B cell (primary cell): ENCODE data around the gene ESPL1. TPM values are rescaled to one million over a fixed set of nuclear protein-coding genes. Genes with fewer than 3 reads are reported as not detected.

ENCODE experiments used
- ATAC-seq: fragments of 200-7000 bp; cut with Tn5 transposase; one replicate; pipeline ENCODE4 v1.10.0; 2021; ENCODE audit warnings: low read depth, mild to moderate bottlenecking, moderate number of reproducible peaks, moderate library complexity
- CTCF ChIA-PET: fragments of 350-600 bp; sonication (Branson Sonifier 250); formaldehyde crosslinking; loops from one replicate; lab custom pipeline; 2021; ENCODE audit warnings: antibody characterized with exemption, inconsistent platforms; lab: Charles Lee
- POLR2A ChIA-PET: fragments of 350-600 bp; sonication (Branson Sonifier 250); formaldehyde crosslinking; loops from one replicate; lab custom pipeline; 2021; ENCODE audit warnings: antibody characterized with exemption; lab: Charles Lee
- DNase-seq: peaks from one replicate; pipeline ENCODE4 v3.0.0; 2013
- H2AFZ ChIP-seq: 2 replicates; pipeline ENCODE4 v1.6.1; 2012; ENCODE audit warnings: mild to moderate bottlenecking, low read depth, low read length; ENCODE audit not compliant: insufficient read depth, poor library complexity, severe bottlenecking
- H3K27ac ChIP-seq, 2 donors: 1 replicate in 1 of 2; 2 replicates in 1 of 2; pipeline ENCODE4 v1.5.1; 2012 to 2013; ENCODE audit warnings: low read length in 2 of 2, mild to moderate bottlenecking in 2 of 2, moderate library complexity in 1 of 2
- H3K27me3 ChIP-seq, 4 experiments: fragments of 200-600 bp in 1 of 4; sonication (generic) in 1 of 4; replicated peaks in 1 of 4; 1 replicate in 2 of 4; 2 replicates in 2 of 4; pipeline versions ENCODE4 v1.6.1 to v1.7.0; 2013 to 2016; ENCODE audit warnings: low read length in 3 of 4, mild to moderate bottlenecking in 2 of 4, mixed read lengths in 1 of 4, moderate library complexity in 1 of 4; ENCODE audit not compliant: insufficient read depth in 4 of 4, control insufficient read depth in 3 of 4; ENCODE audit errors: control extremely low read depth in 1 of 4
- H3K36me3 ChIP-seq, 2 experiments: replicated peaks in 1 of 2; 1 replicate in 1 of 2; 2 replicates in 1 of 2; pipeline versions ENCODE4 v1.6.1 to v1.7.1; 2013; ENCODE audit warnings: low read length in 1 of 2; ENCODE audit not compliant: insufficient read depth in 2 of 2, control insufficient read depth in 1 of 2; ENCODE audit errors: control extremely low read depth in 1 of 2, extremely low read depth in 1 of 2
- H3K4me1 ChIP-seq, 2 donors: fragments of 200-600 bp in 1 of 2; sonication (generic) in 1 of 2; 1 replicate in 1 of 2; 2 replicates in 1 of 2; pipeline versions ENCODE4 v1.5.1 to v1.6.1; 2013 to 2017; ENCODE audit warnings: low read length in 2 of 2; ENCODE audit not compliant: control insufficient read depth in 2 of 2, insufficient read depth in 2 of 2
- H3K4me2 ChIP-seq: replicated peaks from 2 replicates; pipeline ENCODE3; 2012; ENCODE audit warnings: mild to moderate bottlenecking, low read depth, low read length; ENCODE audit not compliant: poor library complexity, severe bottlenecking
- H3K4me3 ChIP-seq, 5 experiments: fragments of 200-600 bp in 1 of 5; sonication (generic) in 1 of 5; 1 replicate in 3 of 5; 2 replicates in 2 of 5; pipeline versions ENCODE4 v1.5.1 to v1.7.0; 2011 to 2016; ENCODE audit warnings: low read length in 4 of 5, mild to moderate bottlenecking in 4 of 5, low read depth in 2 of 5, control low read depth in 1 of 5, moderate library complexity in 1 of 5; ENCODE audit not compliant: insufficient read depth in 1 of 5; ENCODE audit errors: control extremely low read depth in 1 of 5, extremely low read depth in 1 of 5
- H3K79me2 ChIP-seq: fragments of 200-600 bp; sonication (generic); one replicate; pipeline ENCODE4 v1.6.0; 2016; ENCODE audit warnings: low read length; ENCODE audit not compliant: control insufficient read depth, insufficient read depth
- H3K9ac ChIP-seq: fragments of 200-600 bp; sonication (generic); 2 replicates; pipeline ENCODE4 v1.6.1; 2017; ENCODE audit warnings: mild to moderate bottlenecking, low read length, moderate library complexity
- H3K9me3 ChIP-seq, 3 donors: one replicate each; pipeline versions ENCODE4 v1.6.1 to v1.7.1; 2013; ENCODE audit warnings: low read length in 2 of 3; ENCODE audit not compliant: control insufficient read depth in 2 of 3, insufficient read depth in 1 of 3; ENCODE audit errors: control extremely low read depth in 1 of 3
- H4K20me1 ChIP-seq: 2 replicates; pipeline ENCODE4 v1.6.0; 2012; ENCODE audit warnings: mild to moderate bottlenecking, low read length; ENCODE audit not compliant: insufficient read depth, control insufficient read depth, poor library complexity, severe bottlenecking
- H3K27ac Mint-ChIP-seq: one replicate; pipeline ENCODE4 v1.8.0; 2021; ENCODE audit warnings: mixed read lengths
- H3K27me3 Mint-ChIP-seq: one replicate; pipeline ENCODE4 v1.8.0; 2021; ENCODE audit warnings: mixed read lengths
- H3K4me1 Mint-ChIP-seq: one replicate; pipeline ENCODE4 v1.8.0; 2021; ENCODE audit warnings: mixed read lengths
- H3K4me3 Mint-ChIP-seq: one replicate; pipeline ENCODE4 v1.8.0; 2021; ENCODE audit warnings: mixed read lengths
- H3K9me3 Mint-ChIP-seq: one replicate; pipeline ENCODE4 v1.8.0; 2022; ENCODE audit warnings: mixed read lengths; ENCODE audit not compliant: insufficient read depth
- CTCF ChIP-seq: fragments of 200-600 bp; IDR thresholded peaks from one replicate; pipeline ENCODE4 v1.8.0; 2022; ENCODE audit warnings: antibody characterized with exemption, mild to moderate bottlenecking
- EZH2 ChIP-seq: IDR thresholded peaks from 2 replicates; pipeline ENCODE4 v1.6.1; 2012; ENCODE audit warnings: borderline replicate concordance, low read depth, mild to moderate bottlenecking, moderate library complexity, low read length; ENCODE audit not compliant: insufficient read depth, poor library complexity, severe bottlenecking
- WGBS: methylation state at CpG from one replicate; pipeline ENCODE4 v1.1.5; 2013; ENCODE audit warnings: missing lambda C conversion rate; ENCODE audit not compliant: insufficient coverage; 5-methylcytosine and 5-hydroxymethylcytosine counted together
- intact Hi-C: fragments of 100-400 bp; cut with micrococcal nuclease; formaldehyde crosslinking; loops from one replicate; pipeline ENCODE4 v1.10.0; 2022
- polyA plus RNA-seq: library from polyadenylated mRNA; depleted of rRNA; stranded (reverse); fragments of >200 nt; gene quantifications from 2 replicates; pipeline ENCODE4 v1.2.3, GENCODE V29; 2012
- total RNA-seq, 2 donors: library from RNA; stranded (reverse); fragments of 120-200 nt in 1 of 2; gene quantifications; 1 replicate in 1 of 2; 2 replicates in 1 of 2; pipeline versions ENCODE4 v1.2.3 to v1.2.4, GENCODE V29; 2013 to 2022

Gene ESPL1
- total and polyA plus RNA-seq, 2 donors (not counting 1 experiment from before 2014, with no cell fraction given): 0.88 to 2.4 TPM

- peaks cover 9% of the 10 kb centered on the region for H3K4me1 Mint-ChIP-seq
- Histone ChIP-seq H3K9ac (no peak overlapping the region), H3K79me2 (no peaks in the 10 kb centered on the region), H3K4me2 (no peak overlapping the region), H3K9me3 (no peaks in the 10 kb centered on the region), H3K4me1 (peaks cover 10 to 13% of the 10 kb centered on the region in 2 donors), H4K20me1 (no peaks in the 10 kb centered on the region), H3K27ac (no peak overlapping the region), H3K4me3 (no peak overlapping the region), H3K27me3 (peaks cover 0 to 51% (median 21%) of the 10 kb centered on the region in 4 experiments), H3K36me3 (no peaks in the 10 kb centered on the region), H2AFZ (no peak overlapping the region)
- DNase-seq (no peak), ATAC-seq (no peak)
- intact Hi-C loops: no loop called here
- no peak overlapping the region for H3K4me3 Mint-ChIP-seq
- H3K27ac Mint-ChIP-seq: no peak overlapping the region
- H3K9me3 Mint-ChIP-seq: no peaks in the 10 kb centered on the region
- ChIA-PET CTCF (interaction anchor here (2.8 to 15.1 kb wide), 2 partner anchors 11 to 15 kb away, joined by 12 to 353 read pairs; partner anchors contain the start of gene AAAS), POLR2A (no interaction called here)
- WGBS: 49% methylated on average over 8 of the region's 15 CpGs
- TF ChIP-seq CTCF (no peak), EZH2 (no peak)
- peaks cover 62% of the 10 kb centered on the region for H3K27me3 Mint-ChIP-seq
Observed at GRCh38 chr12:53332744-53333143, 64.6 kb downstream of the ESPL1 start.

GRCh38 chr12:53333289-53333688, 65.2 kb downstream of the ESPL1 start:
- no peak overlapping the region for H3K9ac ChIP-seq
- no peak overlapping the region for H2AFZ ChIP-seq
- DNase-seq: no peak
- peaks cover 10 to 13% of the 10 kb centered on the region in 2 donors for H3K4me1 ChIP-seq
- H3K4me2 ChIP-seq: no peak overlapping the region
- no peak overlapping the region for H3K4me3 ChIP-seq
- H3K36me3 ChIP-seq: no peaks in the 10 kb centered on the region
- TF ChIP-seq EZH2 (no peak), CTCF (no peak)
- peaks cover 10% of the 10 kb centered on the region for H3K4me1 Mint-ChIP-seq
- H3K27me3 Mint-ChIP-seq: peaks cover 66% of the 10 kb centered on the region
- H3K79me2 ChIP-seq: no peaks in the 10 kb centered on the region
- intact Hi-C loops: no loop called here
- ChIA-PET POLR2A (no interaction called here), CTCF (interaction anchor here (2.8 to 15.1 kb wide), 2 partner anchors 12 to 14 kb away, joined by 12 to 353 read pairs; partner anchors contain the start of gene AAAS)
- H3K27me3 ChIP-seq: peaks cover 0 to 51% (median 21%) of the 10 kb centered on the region in 4 experiments
- WGBS: 88% methylated on average over 2 of the region's 4 CpGs
- no peaks in the 10 kb centered on the region for H3K9me3 ChIP-seq
- no peak for ATAC-seq
- H3K27ac Mint-ChIP-seq: no peak overlapping the region
- H3K4me3 Mint-ChIP-seq: no peak overlapping the region
- H3K27ac ChIP-seq: no peak overlapping the region
- H3K9me3 Mint-ChIP-seq: no peaks in the 10 kb centered on the region
- H4K20me1 ChIP-seq: no peaks in the 10 kb centered on the region
